GM19023 (cell line): ENCODE data around the gene MAN2B1.
"Not testable (repeated sequence)": the region's sequence is repeated elsewhere in the genome, so short reads cannot be mapped to it uniquely, and the experiment has no call there.

Source experiments
- ATAC-seq: cut with Tn5 transposase; IDR thresholded peaks from one replicate; pipeline ENCODE4 v1.9.1; 2021; ENCODE audit warnings: mild to moderate bottlenecking, moderate library complexity; ENCODE audit not compliant: unreplicated experiment

Gene MAN2B1

DNA sequence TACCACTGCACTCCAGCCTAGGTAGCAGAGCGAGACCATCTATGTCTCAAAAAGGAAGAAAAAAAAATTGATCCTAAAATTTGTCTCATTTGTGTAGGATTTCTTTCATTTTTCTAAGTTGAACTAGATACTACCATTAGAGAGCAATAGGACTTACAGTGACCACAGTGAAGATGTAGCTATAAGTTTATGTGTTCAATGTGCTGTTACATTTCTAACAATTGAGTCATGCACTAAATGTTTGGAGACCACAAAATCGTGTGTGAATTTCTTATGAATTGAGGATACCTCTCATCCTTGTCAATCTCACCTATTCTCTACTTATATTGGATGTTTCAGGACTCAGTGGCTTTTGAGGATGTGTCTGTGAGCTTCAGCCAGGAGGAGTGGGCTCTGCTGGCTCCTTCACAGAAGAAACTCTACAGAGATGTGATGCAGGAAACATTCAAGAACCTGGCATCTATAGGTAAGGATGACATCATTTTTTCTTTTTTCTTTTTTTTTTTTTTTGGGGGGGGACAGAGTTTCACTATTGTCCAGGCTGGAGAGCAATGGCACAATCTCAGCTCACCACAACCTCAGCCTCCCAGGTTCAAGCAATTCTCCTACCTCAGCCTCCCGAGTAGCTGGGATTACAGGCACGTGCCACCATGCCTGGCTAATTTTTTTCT, 43.0 kb downstream of the MAN2B1 start:
- ATAC-seq: no peak

GRCh38 chr19:12621253-12622024, 45.1 kb downstream of the MAN2B1 start:
- not testable (repeated sequence) for ATAC-seq

DNA sequence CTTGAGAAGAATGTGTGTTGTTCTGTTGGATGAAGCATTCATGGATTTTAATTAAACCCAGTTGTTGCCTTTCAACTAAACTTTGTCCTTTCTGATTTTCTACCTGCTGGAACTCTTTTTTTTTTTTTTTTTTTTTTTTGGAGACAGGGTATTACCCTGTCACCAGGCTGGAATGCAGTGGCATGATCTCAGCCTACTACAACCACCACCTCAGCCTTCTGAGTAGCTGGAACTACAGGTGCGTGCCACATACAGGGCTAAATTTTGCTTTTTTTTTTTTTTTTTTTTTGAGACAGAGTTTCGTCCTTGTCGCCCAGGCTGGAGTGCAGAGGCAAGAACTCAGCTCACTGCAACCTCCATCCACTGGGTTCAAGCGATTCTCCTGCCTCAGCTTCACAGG, 48.9 kb downstream of the MAN2B1 start:
- ATAC-seq: no peak

- ATAC-seq: no peak
These were observed 55.2 kb downstream of the MAN2B1 start for GRCh38 chr19:12611361-12611699.

- ATAC-seq: peak; percentile 77
These were observed 55.8 kb downstream of the MAN2B1 start, which contains the start of the genes ZNF490 and ZNF791 for GRCh38 chr19:12610540-12611360. TSS of gene ZNF490 (minus strand) at chr19:12610813. CDS start at chr19:12610680, 133 bp downstream. TSS of gene ZNF791 (plus strand) at chr19:12610920. CDS start at chr19:12611080, 160 bp downstream.

GRCh38 chr19:12607631-12608030, 58.9 kb downstream of the MAN2B1 start:
- no peak for ATAC-seq

- no peak for ATAC-seq
These were observed 59.7 kb downstream of the MAN2B1 start for GRCh38 chr19:12606796-12607195.

GRCh38 chr19:12603714-12604113, 62.8 kb downstream of the MAN2B1 start:
- peak; percentile 66 for ATAC-seq

DNA sequence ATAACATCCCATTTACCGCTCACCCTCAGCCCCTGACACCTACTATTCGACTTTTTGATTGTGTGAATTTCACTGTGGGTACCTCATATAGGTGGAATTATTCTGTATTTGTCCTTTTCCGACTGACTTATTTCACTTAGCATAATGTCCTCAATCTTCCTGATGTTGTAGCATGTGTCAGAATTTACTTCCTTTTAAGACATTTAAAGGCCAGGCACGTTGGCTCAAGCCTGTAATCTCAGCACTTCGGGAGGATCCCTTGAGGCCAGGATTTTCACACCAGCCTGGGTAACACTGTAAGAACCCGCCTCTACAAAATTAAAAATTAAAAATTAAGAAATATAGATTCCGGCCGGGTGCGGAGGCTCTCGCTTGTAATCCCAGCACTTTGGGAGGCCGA, 68.9 kb downstream of the MAN2B1 start:
- no peak for ATAC-seq

- no peak for ATAC-seq
These were observed 69.5 kb downstream of the MAN2B1 start for GRCh38 chr19:12596927-12597548.
